ENCODE data around the gene ICE1.
"Not testable (repeated sequence)": the region's sequence is repeated elsewhere in the genome, so short reads cannot be mapped to it uniquely, and the experiment has no call there.

The ICE1 gene

GRCh38 chr5:5490774-5491347, 68.4 kb downstream of the ICE1 start:
- DNase-seq (ENCODE audit: low read depth), result no peak

- DNase-seq (ENCODE audit: low read depth), result no peak
These were observed 69.8 kb downstream of the ICE1 start for GRCh38 chr5:5492087-5492933.

GRCh38 chr5:5492934-5493271, 70.4 kb downstream of the ICE1 start:
- DNase-seq (ENCODE audit: low read depth), result not testable (repeated sequence)

GRCh38 chr5:5494489-5495402, 72.3 kb downstream of the ICE1 start:
- DNase-seq (ENCODE audit: low read depth), result peak; percentile 60

- no peak for DNase-seq (ENCODE audit: low read depth)
These were observed 74.8 kb downstream of the ICE1 start for GRCh38 chr5:5497152-5497788.

GRCh38 chr5:5499442-5499841, 77.0 kb downstream of the ICE1 start:
- no peak for DNase-seq (ENCODE audit: low read depth)

- DNase-seq (ENCODE audit: low read depth), result no peak
These were observed 81.8 kb downstream of the ICE1 start for GRCh38 chr5:5504325-5504724.

GRCh38 chr5:5505815-5506214, 83.3 kb downstream of the ICE1 start:
- no peak for DNase-seq (ENCODE audit: low read depth)

GRCh38 chr5:5508391-5508790, 85.9 kb downstream of the ICE1 start:
- DNase-seq (ENCODE audit: low read depth), result no peak

GRCh38 chr5:5511904-5512416, 89.5 kb downstream of the ICE1 start:
- DNase-seq (ENCODE audit: low read depth), result no peak

GRCh38 chr5:5512543-5512942, 90.1 kb downstream of the ICE1 start:
- no peak for DNase-seq (ENCODE audit: low read depth)

- DNase-seq (ENCODE audit: low read depth), result not testable (repeated sequence)
These were observed 98.1 kb downstream of the ICE1 start for GRCh38 chr5:5520622-5521021.

GRCh38 chr5:5521029-5521428, 98.6 kb downstream of the ICE1 start:
- no peak for DNase-seq (ENCODE audit: low read depth)

- no peak for DNase-seq (ENCODE audit: low read depth)
These were observed 99.0 kb downstream of the ICE1 start for GRCh38 chr5:5521478-5521877.

GRCh38 chr5:5522336-5522735, 99.9 kb downstream of the ICE1 start:
- DNase-seq (ENCODE audit: low read depth), result no peak

GRCh38 chr5:5523066-5523505, 100.6 kb downstream of the ICE1 start:
- no peak for DNase-seq (ENCODE audit: low read depth)

- no peak for DNase-seq (ENCODE audit: low read depth)
These were observed 101.8 kb downstream of the ICE1 start for GRCh38 chr5:5524327-5524726.

- DNase-seq (ENCODE audit: low read depth), result no peak
These were observed 108.9 kb downstream of the ICE1 start for GRCh38 chr5:5531371-5531770.

- no peak for DNase-seq (ENCODE audit: low read depth)
These were observed 110.0 kb downstream of the ICE1 start for GRCh38 chr5:5532306-5533076.

GRCh38 chr5:5533927-5534326, 111.5 kb downstream of the ICE1 start:
- DNase-seq (ENCODE audit: low read depth), result no peak

- no peak for DNase-seq (ENCODE audit: low read depth)
These were observed 111.9 kb downstream of the ICE1 start for GRCh38 chr5:5534333-5534732.
